GM23338 (cell line): ENCODE data around the gene PTGER2. TPM values are rescaled to one million over a fixed set of nuclear protein-coding genes. Genes with fewer than 3 reads are reported as not detected.

ENCODE experiments used
- ATAC-seq: fragments of 200-7000 bp; cut with Tn5 transposase; 3 replicates; pipeline ENCODE4 v1.9.1; 2020
- DNase-seq: peaks from one replicate; pipeline ENCODE4 v3.0.0-alpha.2; 2015; ENCODE audit warnings: low spot score
- H2AFZ ChIP-seq: fragments of 200-600 bp; sonication (generic); 2 replicates; pipeline ENCODE4 v1.8.0; 2016; ENCODE audit warnings: antibody characterized with exemption, mild to moderate bottlenecking, moderate library complexity
- H3F3A ChIP-seq: fragments of 200-600 bp; sonication (generic); replicated peaks from 2 replicates; pipeline ENCODE4 v1.8.0; 2017; ENCODE audit warnings: antibody characterized with exemption, mixed run types, low read depth
- H3K27ac ChIP-seq: fragments of 200-600 bp; sonication (generic); 2 replicates; pipeline ENCODE4 v1.6.1; 2016; ENCODE audit warnings: low read depth
- H3K27me3 ChIP-seq: fragments of 200-600 bp; sonication (generic); 2 replicates; pipeline ENCODE4 v1.8.0; 2016; ENCODE audit warnings: mild to moderate bottlenecking, mixed run types, moderate library complexity; ENCODE audit not compliant: insufficient read depth
- H3K36me3 ChIP-seq: fragments of 200-600 bp; sonication (generic); 2 replicates; pipeline ENCODE4 v1.8.0; 2016; ENCODE audit warnings: mild to moderate bottlenecking; ENCODE audit not compliant: insufficient read depth
- H3K4me1 ChIP-seq: fragments of 200-600 bp; sonication (generic); 2 replicates; pipeline ENCODE4 v1.8.0; 2016; ENCODE audit warnings: mild to moderate bottlenecking, moderate library complexity; ENCODE audit not compliant: insufficient read depth
- H3K4me2 ChIP-seq: fragments of 200-600 bp; sonication (generic); 2 replicates; pipeline ENCODE4 v1.7.1; 2017; ENCODE audit warnings: mixed run types
- H3K4me3 ChIP-seq: fragments of 200-600 bp; sonication (generic); 2 replicates; pipeline ENCODE4 v1.6.1; 2016; ENCODE audit warnings: mixed run types
- H3K79me2 ChIP-seq: fragments of 200-600 bp; sonication (generic); replicated peaks from 2 replicates; pipeline ENCODE4 v1.8.0; 2017; ENCODE audit warnings: mild to moderate bottlenecking; ENCODE audit not compliant: insufficient read depth
- H3K9me2 ChIP-seq: fragments of 200-600 bp; sonication (generic); 2 replicates; pipeline ENCODE4 v1.8.0; 2017; ENCODE audit not compliant: insufficient read depth
- H4K20me1 ChIP-seq: fragments of 200-600 bp; sonication (generic); replicated peaks from 2 replicates; pipeline ENCODE4 v1.8.0; 2017; ENCODE audit warnings: mild to moderate bottlenecking; ENCODE audit not compliant: insufficient read depth
- H3K27ac Mint-ChIP-seq: 2 replicates; pipeline ENCODE4 v1.8.0; 2020; ENCODE audit warnings: inconsistent platforms, mild to moderate bottlenecking, moderate library complexity, mixed read lengths
- H3K27me3 Mint-ChIP-seq: 3 replicates; pipeline ENCODE4 v1.8.0; 2022; ENCODE audit warnings: low read depth, mild to moderate bottlenecking, moderate library complexity, mixed read lengths, inconsistent platforms; ENCODE audit not compliant: insufficient read depth, poor library complexity
- H3K36me3 Mint-ChIP-seq: 3 replicates; pipeline ENCODE4 v1.8.0; 2021; ENCODE audit warnings: low read depth, mild to moderate bottlenecking, inconsistent platforms, moderate library complexity, mixed read lengths
- H3K4me1 Mint-ChIP-seq: 3 replicates; pipeline ENCODE4 v1.8.0; 2020; ENCODE audit warnings: mild to moderate bottlenecking, inconsistent platforms, mixed read lengths
- H3K4me3 Mint-ChIP-seq: 3 replicates; pipeline ENCODE4 v1.8.0; 2021; ENCODE audit warnings: moderate library complexity, mild to moderate bottlenecking, inconsistent platforms, mixed read lengths
- H3K9me3 Mint-ChIP-seq: 3 replicates; pipeline ENCODE4 v1.8.0; 2020; ENCODE audit warnings: moderate library complexity, mild to moderate bottlenecking, inconsistent platforms, mixed read lengths
- CREB1 ChIP-seq: fragments of 250-450 bp; sonication (Bioruptor Pico); IDR thresholded peaks from 2 replicates; pipeline ENCODE4 v1.5.0; 2020; ENCODE audit warnings: low read depth, mild to moderate bottlenecking, moderate library complexity
- ETS1 ChIP-seq: IDR thresholded peaks from 2 replicates; pipeline ENCODE4 v1.6.1; 2016; ENCODE audit warnings: antibody characterized with exemption
- EZH2 ChIP-seq: fragments of 200-600 bp; sonication (generic); IDR thresholded peaks from one replicate; pipeline ENCODE4 v1.8.0; 2017; ENCODE audit warnings: antibody characterized with exemption, mild to moderate bottlenecking, low read depth; ENCODE audit not compliant: unreplicated experiment
- EZH2phosphoT487 ChIP-seq: fragments of 200-600 bp; sonication (generic); IDR thresholded peaks from one replicate; pipeline ENCODE4 v1.8.1; 2018; ENCODE audit warnings: antibody characterized with exemption; ENCODE audit not compliant: unreplicated experiment
- JUNB ChIP-seq: IDR thresholded peaks from one replicate; pipeline ENCODE4 v1.6.1; 2016; ENCODE audit warnings: antibody characterized with exemption; ENCODE audit not compliant: unreplicated experiment
- NANOG ChIP-seq: IDR thresholded peaks from 2 replicates; pipeline ENCODE4 v1.6.1; 2016; ENCODE audit warnings: antibody characterized with exemption, borderline replicate concordance
- POLR2AphosphoS5 ChIP-seq: IDR thresholded peaks from 2 replicates; pipeline ENCODE4 v1.6.1; 2016; ENCODE audit warnings: antibody characterized with exemption, low read depth
- REST ChIP-seq: IDR thresholded peaks from one replicate; pipeline ENCODE4 v1.6.1; 2018; ENCODE audit warnings: antibody characterized with exemption; ENCODE audit not compliant: unreplicated experiment
- STAT1 ChIP-seq: IDR thresholded peaks from one replicate; pipeline ENCODE4 v1.6.1; 2016; ENCODE audit warnings: antibody characterized with exemption; ENCODE audit not compliant: unreplicated experiment
- ZNF114 ChIP-seq: fragments of 250-450 bp; sonication (Bioruptor Pico); IDR thresholded peaks from 2 replicates; pipeline ENCODE4 v1.5.0; 2020; ENCODE audit warnings: mild to moderate bottlenecking, moderate library complexity
- ZNF331 ChIP-seq: fragments of 250-450 bp; sonication (Bioruptor Pico); IDR thresholded peaks from 2 replicates; pipeline ENCODE4 v1.5.0; 2020; ENCODE audit warnings: low read depth, mild to moderate bottlenecking, moderate library complexity
- polyA plus RNA-seq: library from polyadenylated mRNA; unstranded; fragments of >200 nt; fragmentation: Nextera tagmentation; extraction: Ambion mirVana; gene quantifications from 2 replicates; pipeline ENCODE4 v1.2.1, GENCODE V29; 2016
- total RNA-seq: library from RNA; depleted of rRNA; stranded (reverse); fragments of >200 nt; shearing (Covaris generic); gene quantifications from 2 replicates; pipeline ENCODE4 v1.2.3, GENCODE V29; 2014

PTGER2 gene
- total and polyA plus RNA-seq, 2 experiments from 2014 or later = 1.3 TPM

GRCh38 chr14:52329678-52330369, 15.7 kb downstream of the PTGER2 start:
- Histone ChIP-seq H3K9me2 (no peaks in the 10 kb centered on the region), H3K4me1 (no peaks in the 10 kb centered on the region), H3K27me3 (no peaks in the 10 kb centered on the region), H3K4me2 (no peak overlapping the region), H4K20me1 (no peaks in the 10 kb centered on the region), H3K27ac (no peak overlapping the region), H2AFZ (no peak overlapping the region), H3K4me3 (no peak overlapping the region), H3K36me3 (no peaks in the 10 kb centered on the region), H3K79me2 (no peaks in the 10 kb centered on the region), H3F3A (no peaks in the 10 kb centered on the region)
- Mint-ChIP-seq H3K36me3 (no peaks in the 10 kb centered on the region), H3K27me3 (peaks cover 3% of the 10 kb centered on the region), H3K4me1 (peaks cover 6% of the 10 kb centered on the region; the same call in 2 of the 3 replicates), H3K4me3 (no peak overlapping the region), H3K27ac (no peak overlapping the region), H3K9me3 (peaks cover 2% of the 10 kb centered on the region; the same call in 1 of the 3 replicates)
- no peak for DNase-seq
- no peak for TF ChIP-seq ZNF331 (CRISPR knock-in tag)
- no peak for TF ChIP-seq ZNF114 (CRISPR knock-in tag)
- ATAC-seq = no peak

GRCh38 chr14:52332269-52332668, 18.2 kb downstream of the PTGER2 start:
- Histone ChIP-seq H3F3A (no peaks in the 10 kb centered on the region), H4K20me1 (no peaks in the 10 kb centered on the region), H2AFZ (no peak overlapping the region), H3K4me3 (no peak overlapping the region), H3K4me1 (no peaks in the 10 kb centered on the region), H3K27me3 (no peaks in the 10 kb centered on the region), H3K36me3 (no peaks in the 10 kb centered on the region), H3K9me2 (no peaks in the 10 kb centered on the region), H3K4me2 (no peak overlapping the region), H3K79me2 (no peaks in the 10 kb centered on the region), H3K27ac (no peak overlapping the region)
- Mint-ChIP-seq H3K36me3 (no peaks in the 10 kb centered on the region), H3K27me3 (peaks cover 3% of the 10 kb centered on the region), H3K27ac (no peak overlapping the region), H3K4me3 (no peak overlapping the region), H3K9me3 (peaks cover 2% of the 10 kb centered on the region; the same call in 1 of the 3 replicates), H3K4me1 (peaks cover 6% of the 10 kb centered on the region; the same call in 2 of the 3 replicates)
- ATAC-seq = no peak
- DNase-seq = no peak
- TF ChIP-seq JUNB (no peak), STAT1 (no peak), EZH2 (no peak), CREB1 (CRISPR knock-in tag) (no peak), ZNF331 (CRISPR knock-in tag) (no peak), ZNF114 (CRISPR knock-in tag) (no peak), NANOG (no peak), REST (no peak), EZH2phosphoT487 (no peak), POLR2AphosphoS5 (no peak), ETS1 (no peak)
